HL-60 (cell line): Measurements from ENCODE around the gene PHPT1.

ENCODE experiments used
- CTCF ChIP-seq: IDR thresholded peaks from one replicate; pipeline ENCODE4 v1.5.1; 2011; ENCODE audit warnings: low read length, control low read depth, inconsistent platforms; ENCODE audit not compliant: insufficient read depth
- GABPA ChIP-seq: IDR thresholded peaks from 2 replicates; pipeline ENCODE4 v1.6.1; 2012; ENCODE audit warnings: low read depth
- POLR2AphosphoS5 ChIP-seq: IDR thresholded peaks from 2 replicates; pipeline ENCODE4 v1.6.1; 2012; ENCODE audit warnings: low read depth
- REST ChIP-seq: IDR thresholded peaks from 2 replicates; pipeline ENCODE4 v1.6.1; 2012; ENCODE audit warnings: low read depth; ENCODE audit not compliant: insufficient replicate concordance
- SPI1 ChIP-seq: IDR thresholded peaks from 2 replicates; pipeline ENCODE4 v1.6.1; 2012; ENCODE audit warnings: low read depth, mild to moderate bottlenecking, borderline replicate concordance

GRCh38 chr9:136900556-136900955 is 51.3 kb downstream of the PHPT1 start:
- TF ChIP-seq CTCF (no peak), GABPA (no peak), POLR2AphosphoS5 (no peak), REST (no peak), SPI1 (no peak)
